HepG2 (cell line): ENCODE measurements around the gene ITGB5. TPM values are rescaled to one million over a fixed set of nuclear protein-coding genes. Genes with fewer than 3 reads are reported as not detected.

ENCODE experiments used
- ATAC-seq: fragments of 200-7000 bp; cut with Tn5 transposase; 3 replicates; pipeline ENCODE4 v1.9.1; 2020; ENCODE audit warnings: mild to moderate bottlenecking, moderate library complexity
- BruUV-seq: library from RNA; stranded (reverse); fragments of 400-500 nt; replicated peaks from 2 replicates; lab custom pipeline; 2021; lab: Mats Ljungman, UMichigan
- CTCF ChIA-PET: fragments of 300-600 bp; formaldehyde crosslinking; extraction: SDS; loops from one replicate; lab custom pipeline; 2021; ENCODE audit warnings: low total read pairs, inconsistent platforms, low intra/inter-chr PET ratio; lab: Yijun Ruan, JAX
- POLR2A ChIA-PET: fragments of 350-600 bp; sonication (Branson Sonifier 250); formaldehyde crosslinking; loops from one replicate; lab custom pipeline; 2020; ENCODE audit warnings: antibody characterized with exemption, inconsistent platforms; lab: Yijun Ruan, JAX
- DNase-seq: peaks from one replicate; pipeline ENCODE4 v3.0.0-alpha.2; 2015; ENCODE audit warnings: low spot score
- FAIRE-seq: peaks from 3 replicates; lab custom pipeline; 2011; peaks lifted over from hg19 to GRCh38; lab: Jason Lieb, UNC
- H2AFZ ChIP-seq: one replicate; pipeline ENCODE4 v1.6.1; 2011; ENCODE audit warnings: low read length, inconsistent platforms
- H3K27ac ChIP-seq: fragments of 300-600 bp; 3 replicates; pipeline ENCODE4 v1.8.0; 2011; ENCODE audit warnings: mixed run types, mild to moderate bottlenecking, mixed read lengths, low read length, inconsistent platforms; ENCODE audit not compliant: insufficient read depth; ENCODE audit errors: extremely low read length
- H3K27me3 ChIP-seq, 2 experiments: fragments of 200-600 bp in 1 of 2; 2 replicates in 1 of 2; 3 replicates in 1 of 2; pipeline versions ENCODE4 v1.6.0 to v1.8.0; 2011; ENCODE audit warnings: low read length in 2 of 2, mild to moderate bottlenecking in 2 of 2, moderate library complexity in 2 of 2, inconsistent platforms in 1 of 2; ENCODE audit not compliant: insufficient read depth in 2 of 2, control insufficient read depth in 1 of 2
- H3K36me3 ChIP-seq, 2 experiments: fragments of 200-600 bp in 1 of 2; replicated peaks in 1 of 2; 2 replicates in 1 of 2; 3 replicates in 1 of 2; pipeline versions ENCODE4 v1.5.1 to v1.8.0; 2011; ENCODE audit warnings: low read length in 2 of 2, inconsistent platforms in 1 of 2; ENCODE audit not compliant: insufficient read depth in 2 of 2, control insufficient read depth in 1 of 2
- H3K4me1 ChIP-seq: 2 replicates; pipeline ENCODE4 v1.5.1; 2012; ENCODE audit warnings: low read length, inconsistent platforms; ENCODE audit not compliant: insufficient read depth
- H3K4me2 ChIP-seq: 2 replicates; pipeline ENCODE4 v1.6.0; 2011; ENCODE audit warnings: low read depth, low read length, inconsistent platforms
- H3K4me3 ChIP-seq, 3 experiments: fragments of 200-600 bp in 1 of 3; sonication (generic), shearing (Covaris generic) in 1 of 3; replicated peaks in 1 of 3; 2 replicates each; pipeline ENCODE4 v1.5.1; 2011 to 2016; ENCODE audit warnings: low read length in 3 of 3, inconsistent platforms in 2 of 3, low read depth in 2 of 3, mild to moderate bottlenecking in 2 of 3, control low read depth in 1 of 3, mixed read lengths in 1 of 3; ENCODE audit not compliant: insufficient read depth in 1 of 3
- H3K79me2 ChIP-seq: one replicate; pipeline ENCODE4 v1.6.1; 2011; ENCODE audit warnings: low read length, inconsistent platforms; ENCODE audit not compliant: insufficient read depth
- H3K9ac ChIP-seq: 2 replicates; pipeline ENCODE4 v1.6.0; 2011; ENCODE audit warnings: mild to moderate bottlenecking, low read depth, low read length, inconsistent platforms; ENCODE audit not compliant: insufficient read depth
- H3K9me3 ChIP-seq: 2 replicates; pipeline ENCODE4 v1.5.1; 2012; ENCODE audit warnings: mild to moderate bottlenecking, low read length
- H4K20me1 ChIP-seq: 2 replicates; pipeline ENCODE4 v1.6.0; 2011; ENCODE audit warnings: inconsistent platforms, mild to moderate bottlenecking, low read length, moderate library complexity; ENCODE audit not compliant: insufficient read depth
- ETS1 ChIP-seq: sonication (generic); formaldehyde crosslinking; IDR thresholded peaks from 2 replicates; pipeline ENCODE4 v1.4.0; 2020; ENCODE audit warnings: missing genetic modification reagents
- HOXA7 ChIP-seq: sonication (generic); formaldehyde crosslinking; IDR thresholded peaks from 2 replicates; pipeline ENCODE4 v1.8.1; 2022; ENCODE audit warnings: mild to moderate bottlenecking, missing genetic modification reagents, moderate library complexity
- KDM4B ChIP-seq: sonication (generic); formaldehyde crosslinking; IDR thresholded peaks from 2 replicates; pipeline ENCODE4 v1.4.0; 2020; ENCODE audit warnings: missing genetic modification reagents
- NFRKB ChIP-seq: fragments of 450-650 bp; IDR thresholded peaks from 2 replicates; pipeline ENCODE4 v1.6.1; 2017
- NONO ChIP-seq, 2 experiments: fragments of 450-650 bp in 1 of 2; sonication (generic) in 1 of 2; formaldehyde crosslinking in 1 of 2; IDR thresholded peaks in 1 of 2; conservative IDR thresholded peaks in 1 of 2; 2 replicates each; pipeline versions ENCODE4 v1.6.1 to v1.8.0; 2017 to 2022; ENCODE audit warnings: mild to moderate bottlenecking in 1 of 2, missing genetic modification reagents in 1 of 2, moderate library complexity in 1 of 2
- RBM22 ChIP-seq: fragments of 200-400 bp; formaldehyde crosslinking; optimal IDR thresholded peaks from 2 replicates; pipeline ENCODE3; 2017; ENCODE audit warnings: mild to moderate bottlenecking, low read length, moderate library complexity
- RFXAP ChIP-seq: sonication (generic); formaldehyde crosslinking; IDR thresholded peaks from 2 replicates; pipeline ENCODE4 v1.4.0; 2020; ENCODE audit warnings: missing genetic modification reagents, borderline replicate concordance
- SPEN ChIP-seq: sonication (generic); formaldehyde crosslinking; IDR thresholded peaks from 2 replicates; pipeline ENCODE4 v1.5.1; 2020; ENCODE audit warnings: low read depth, mild to moderate bottlenecking, missing genetic modification reagents
- ZNF44 ChIP-seq: sonication (generic); formaldehyde crosslinking; IDR thresholded peaks from 2 replicates; pipeline ENCODE4 v1.5.1; 2020; ENCODE audit warnings: mild to moderate bottlenecking, missing genetic modification reagents
- ZNF552 ChIP-seq: sonication (generic); formaldehyde crosslinking; IDR thresholded peaks from 2 replicates; pipeline ENCODE4 v1.9.0; 2022; ENCODE audit warnings: missing genetic modification reagents, mild to moderate bottlenecking, borderline replicate concordance
- WGBS: methylation state at CpG from one replicate; pipeline ENCODE4 v1.1.6; 2017; ENCODE audit warnings: low lambda C conversion rate; 5-methylcytosine and 5-hydroxymethylcytosine counted together
- in situ Hi-C: cut with HindIII; loops from 2 replicates; pipeline ENCODE4 v1.10.0; 2017; ENCODE audit warnings: low pct_unique_long_range_greater_than_20kb; ENCODE audit not compliant: extremely low pct_ligation_motif_present
- intact Hi-C: fragments of 100-400 bp; cut with micrococcal nuclease; formaldehyde crosslinking; loops from one replicate; pipeline ENCODE4 v1.10.0; 2022; ENCODE audit not compliant: unreplicated experiment
- polyA plus RNA-seq, 8 experiments: library from polyadenylated mRNA; depleted of rRNA in 3 of 8; stranded (reverse) in 7 of 8; unstranded in 1 of 8; fragments of >200 nt; fragmentation: Illumina TruSeq in 4 of 8; extraction: Trizol in 4 of 8; gene quantifications; 2 replicates each; pipeline versions ENCODE4 v1.2.1 to v1.2.3, GENCODE V29; 2011 to 2016; ENCODE audit warnings: low read depth in 4 of 8, missing spikeins in 1 of 8, mixed read lengths in 1 of 8; ENCODE audit not compliant: insufficient read depth in 1 of 8
- total RNA-seq, 5 experiments: library from RNA; depleted of rRNA; stranded (reverse); fragments of >200 nt; fragmentation: Illumina TruSeq; extraction: Trizol; gene quantifications; 2 replicates each; pipeline ENCODE4 v1.2.3, GENCODE V29; 2016; ENCODE audit warnings: low read depth in 1 of 5

Gene ITGB5
- total and polyA plus RNA-seq, 2 of the 13 experiments (the other 11 are each of a cell fraction or from before 2014, with no cell fraction given): 74.1 to 343 TPM

- Histone ChIP-seq H3K27ac (no peak overlapping the region), H3K9me3 (no peaks in the 10 kb centered on the region), H3K79me2 (no peaks in the 10 kb centered on the region), H3K36me3 (peaks cover 29 to 58% of the 10 kb centered on the region in 2 experiments), H4K20me1 (no peaks in the 10 kb centered on the region), H3K4me3 (no peak overlapping the region), H2AFZ (no peak overlapping the region), H3K9ac (no peak overlapping the region), H3K27me3 (no peaks in the 10 kb centered on the region), H3K4me1 (peaks cover 39% of the 10 kb centered on the region), H3K4me2 (no peak overlapping the region)
- POLR2A ChIA-PET: no interaction called here
- DNase-seq: no peak
- in situ Hi-C loops: no loop called here
- no peak for ATAC-seq
- TF ChIP-seq RBM22: peak; percentile 3
- no peak for TF ChIP-seq NFRKB
- TF ChIP-seq RFXAP (CRISPR knock-in tag): no peak
- no peak for FAIRE-seq
- intact Hi-C loops: no loop called here
- CTCF ChIA-PET: no interaction called here
- no TSS peak for BruUV-seq
- WGBS: 99% methylated on average over 4 of the region's 4 CpGs
These were observed 44.1 kb downstream of the ITGB5 start for GRCh38 chr3:124843047-124843446.

- POLR2A ChIA-PET: no interaction called here
- in situ Hi-C loops: no loop called here
- no peak overlapping the region for H3K27ac ChIP-seq
These were observed 45.6 kb downstream of the ITGB5 start for GRCh38 chr3:124841517-124841916.

More at GRCh38 chr3:124841517-124841916, 45.6 kb downstream of the ITGB5 start:
- Histone ChIP-seq H3K36me3 (peaks cover 24 to 50% of the 10 kb centered on the region in 2 experiments), H2AFZ (no peak overlapping the region), H3K4me3 (no peak overlapping the region), H4K20me1 (no peaks in the 10 kb centered on the region), H3K9me3 (no peaks in the 10 kb centered on the region), H3K9ac (no peak overlapping the region), H3K27me3 (no peaks in the 10 kb centered on the region), H3K4me2 (no peak overlapping the region), H3K4me1 (peaks cover 55% of the 10 kb centered on the region), H3K79me2 (peaks cover 10% of the 10 kb centered on the region)
- TF ChIP-seq HOXA7 (no peak), NONO (IDR thresholded peaks at IDR 0.05) (no peak), NONO (CRISPR knock-in tag; conservative IDR thresholded peaks at IDR 0.05) (no peak), ZNF44 (no peak), KDM4B (no peak), ZNF552 (CRISPR knock-in tag) (no peak), ETS1 (no peak), SPEN (no peak)
- FAIRE-seq (no peak), DNase-seq (no peak), ATAC-seq (no peak)
- CTCF ChIA-PET: no interaction called here
- BruUV-seq: no TSS peak
- intact Hi-C loops: no loop called here
- WGBS: 94% methylated on average over 2 of the region's 2 CpGs
